Activated CD8-positive, alpha-beta memory T cell treated with anti-CD3 and anti-CD28 coated beads for 24 hours (primary cell): ENCODE measurements around the gene POLRMT.
"Not testable (repeated sequence)": the region's sequence is repeated elsewhere in the genome, so short reads cannot be mapped to it uniquely, and the experiment has no call there.

Experiments used
- DNase-seq: peaks from one replicate; pipeline ENCODE4 v3.0.0-alpha.2; 2020

The POLRMT gene

DNA sequence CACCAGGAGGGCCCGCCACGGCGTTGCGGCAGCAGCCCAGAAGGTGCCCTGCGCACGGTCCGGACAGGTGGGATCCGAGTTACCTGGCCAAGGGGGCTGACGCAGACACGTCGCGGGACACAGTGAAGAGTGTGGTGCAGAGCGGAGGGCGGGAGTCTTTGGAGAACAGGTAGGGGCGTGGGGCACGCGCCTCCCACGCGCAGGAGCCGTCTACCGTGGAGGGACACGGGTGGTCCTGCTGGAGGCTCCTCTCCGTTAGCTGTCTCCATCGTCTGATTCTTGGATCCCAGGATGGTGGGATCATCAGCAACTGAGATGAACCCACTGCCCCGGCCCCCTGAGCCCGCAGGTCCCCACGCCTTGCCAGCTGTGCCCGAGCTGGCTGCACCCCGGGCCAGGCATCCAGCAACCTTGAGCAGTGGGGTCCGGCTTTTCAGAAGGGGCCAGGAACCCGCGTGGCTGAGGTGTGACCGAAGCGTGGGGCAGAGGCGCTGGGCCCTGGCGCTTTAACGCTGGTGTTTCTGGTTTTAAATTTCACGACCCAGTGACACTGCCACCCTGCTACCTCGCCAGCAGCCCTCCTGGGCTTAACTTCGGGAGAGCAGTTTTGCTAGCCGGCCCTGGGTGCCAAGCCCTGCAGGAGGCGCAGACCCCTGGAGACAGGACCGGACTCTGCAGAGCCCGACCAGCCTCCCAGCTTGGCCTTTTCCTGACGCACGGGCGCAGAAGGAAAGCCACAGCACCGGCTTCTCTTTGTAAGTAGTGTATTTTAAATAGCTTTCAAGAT is 13.6 kb upstream of the POLRMT start:
- DNase-seq = no peak

- DNase-seq = no peak
These were observed 12.8 kb upstream of the POLRMT start for GRCh38 chr19:645912-646778.

- no peak for DNase-seq
These were observed 11.5 kb upstream of the POLRMT start for GRCh38 chr19:644789-645188.

- no peak for DNase-seq
These were observed 11.0 kb upstream of the POLRMT start for GRCh38 chr19:644363-644762.

- DNase-seq = no peak
These were observed 10.4 kb upstream of the POLRMT start for GRCh38 chr19:643736-644135.

- DNase-seq = no peak
These were observed 9.7 kb upstream of the POLRMT start for GRCh38 chr19:642767-643727.

DNA sequence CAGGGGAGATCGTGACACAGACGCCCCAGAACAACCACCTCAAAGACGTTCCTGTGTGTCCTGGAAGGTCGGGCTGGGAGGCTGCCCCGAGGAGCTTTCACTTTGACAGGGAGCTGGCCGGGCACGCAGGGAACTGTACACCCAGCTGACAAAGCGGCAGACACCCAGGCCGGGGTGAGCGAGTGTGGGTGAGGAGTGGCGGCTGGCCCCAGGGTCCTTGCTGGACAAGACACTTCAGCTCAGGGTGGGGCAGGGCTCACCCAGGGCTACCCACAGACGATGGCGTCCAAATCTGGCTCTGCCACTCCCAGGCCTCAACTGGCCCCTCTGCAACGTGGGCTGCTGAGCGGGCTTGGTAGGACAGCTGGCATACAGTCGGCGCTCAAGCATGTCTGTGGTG is 8.4 kb upstream of the POLRMT start:
- DNase-seq = no peak

GRCh38 chr19:640606-641189 is 7.4 kb upstream of the POLRMT start:
- no peak for DNase-seq

DNA sequence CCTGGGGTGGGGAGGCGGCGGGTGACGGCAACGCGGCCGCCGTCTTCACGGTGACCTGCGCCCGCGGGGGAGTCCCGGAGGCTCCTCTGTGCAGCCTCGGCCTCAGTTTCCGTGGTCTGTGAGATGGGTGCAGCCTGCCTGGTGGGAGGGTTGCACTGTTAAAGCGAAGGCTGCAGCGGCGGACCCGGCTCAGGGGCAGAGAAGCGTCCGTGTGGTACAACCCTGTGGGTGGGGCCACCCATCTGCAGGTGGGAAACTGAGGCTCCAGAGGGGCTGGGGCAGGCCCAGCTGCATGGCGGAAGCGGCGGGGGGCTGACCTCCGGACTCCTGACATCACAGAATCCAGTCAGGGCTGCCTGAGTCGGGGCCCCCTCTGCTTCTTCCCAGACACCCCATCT is 6.8 kb upstream of the POLRMT start:
- DNase-seq = no peak

DNA sequence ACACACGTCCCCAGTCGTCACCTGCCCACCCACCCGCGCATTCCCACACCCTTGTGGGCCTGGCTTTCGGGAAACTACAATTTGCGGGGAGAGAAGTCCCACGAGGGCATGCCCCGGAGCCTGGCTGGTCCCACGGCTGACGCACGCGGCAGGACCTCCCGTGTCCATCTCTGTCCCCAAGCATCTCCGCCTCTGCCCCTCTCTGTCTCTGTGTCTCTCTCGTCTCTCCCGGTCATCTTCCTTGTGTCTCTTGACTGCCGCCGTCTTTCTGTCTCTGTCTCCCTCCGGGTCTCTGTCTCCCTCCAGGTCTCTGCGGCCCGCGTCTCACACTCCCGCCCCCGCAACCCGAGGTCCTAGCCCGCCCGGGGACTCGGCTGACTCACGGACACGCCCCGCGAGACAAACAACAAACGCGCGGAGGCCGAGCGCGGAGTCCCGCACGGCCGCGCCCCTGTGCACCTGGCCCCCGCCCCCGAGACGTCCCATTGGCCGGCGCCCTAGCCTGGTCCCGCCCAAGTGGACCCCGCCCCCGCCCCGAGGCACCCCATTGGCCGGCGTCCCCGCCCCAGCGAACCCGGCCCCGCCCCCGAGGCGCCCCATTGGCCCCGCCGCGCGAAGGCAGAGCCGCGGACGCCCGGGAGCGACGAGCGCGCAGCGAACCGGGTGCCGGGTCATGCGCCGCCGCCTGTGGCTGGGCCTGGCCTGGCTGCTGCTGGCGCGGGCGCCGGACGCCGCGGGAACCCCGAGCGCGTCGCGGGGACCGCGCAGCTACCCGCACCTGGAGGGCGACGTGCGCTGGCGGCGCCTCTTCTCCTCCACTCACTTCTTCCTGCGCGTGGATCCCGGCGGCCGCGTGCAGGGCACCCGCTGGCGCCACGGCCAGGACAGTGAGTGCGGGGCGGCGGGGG is 6.2 kb upstream of the POLRMT start, which contains the start of gene FGF22:
Gene FGF22 (plus strand): TSS at position 627 of the 908 bp plus-strand sequence. CDS start 47 bp downstream, at position 674.
- peak; percentile 97 for DNase-seq

- no peak for DNase-seq
These were observed 5.5 kb upstream of the POLRMT start for GRCh38 chr19:638906-639252.

GRCh38 chr19:634975-635652 is 1.8 kb upstream of the POLRMT start:
- DNase-seq = no peak

GRCh38 chr19:633786-634639 is 676 bp upstream of the POLRMT start:
- DNase-seq = no peak

DNA sequence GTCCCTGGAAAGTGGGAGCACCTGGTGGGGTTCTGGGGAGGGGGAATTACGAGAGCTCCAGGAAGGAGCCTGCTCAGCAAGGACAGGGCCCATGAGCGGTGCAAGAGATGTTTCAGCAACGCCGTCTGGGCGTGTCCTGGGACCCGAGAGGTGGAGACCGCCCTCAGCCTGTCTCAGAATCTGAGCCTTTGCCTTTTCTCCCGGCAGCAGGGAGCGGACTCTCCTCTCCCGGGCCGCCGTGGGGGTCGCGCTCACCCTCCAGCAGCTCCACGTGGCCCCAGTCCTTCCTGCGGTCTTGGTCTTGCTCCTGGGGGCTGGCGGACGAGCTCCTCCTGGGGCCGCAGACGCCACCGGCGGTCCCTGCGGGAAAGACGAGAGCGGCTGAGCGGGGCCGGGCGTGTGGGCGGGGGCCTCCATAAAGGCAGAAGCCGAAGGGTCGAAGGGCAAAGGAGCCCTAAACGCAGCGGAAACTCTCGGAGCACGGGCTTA is 714 bp downstream of the POLRMT start:
- DNase-seq = peak; percentile 82

DNA sequence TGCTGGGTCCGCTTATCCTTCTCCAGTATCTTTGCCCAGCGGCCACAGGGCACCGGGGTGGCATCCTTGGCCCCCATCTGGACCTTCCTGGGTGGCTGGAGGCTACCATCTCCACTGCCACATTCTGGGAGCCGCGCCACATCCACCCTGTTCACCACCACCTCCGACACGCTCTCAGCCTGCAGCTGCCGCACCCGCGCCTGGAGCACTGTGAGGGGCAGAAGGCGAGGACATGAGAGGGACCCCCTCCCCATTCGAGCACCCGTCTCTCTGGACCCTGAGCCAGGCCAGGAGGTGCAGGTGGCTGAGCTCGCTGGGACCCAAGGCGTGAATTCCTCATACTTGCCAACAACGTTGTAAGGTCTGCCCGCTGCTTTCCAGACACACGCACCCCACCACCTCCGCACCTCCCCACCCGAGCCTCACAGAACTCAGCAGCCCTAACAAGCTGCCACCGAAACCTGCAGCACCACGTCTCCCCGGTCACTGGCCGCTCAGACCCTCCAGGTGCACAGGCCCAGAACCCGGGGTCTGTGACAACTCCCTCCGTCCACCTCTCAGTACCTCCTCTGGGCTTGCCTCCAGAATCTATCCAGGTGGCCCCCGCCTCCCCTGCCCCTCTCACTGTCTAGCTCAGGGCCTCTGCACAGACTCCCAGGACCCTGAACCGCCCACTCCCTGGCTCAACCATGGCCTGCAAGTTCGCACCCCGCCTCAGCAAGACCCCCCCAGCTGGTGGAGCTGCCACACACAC is 3.2 kb downstream of the POLRMT start:
- DNase-seq = no peak

GRCh38 chr19:629515-629914 is 3.8 kb downstream of the POLRMT start:
- DNase-seq = not testable (repeated sequence)

- DNase-seq = no peak
These were observed 5.2 kb downstream of the POLRMT start for GRCh38 chr19:628168-628567.

DNA sequence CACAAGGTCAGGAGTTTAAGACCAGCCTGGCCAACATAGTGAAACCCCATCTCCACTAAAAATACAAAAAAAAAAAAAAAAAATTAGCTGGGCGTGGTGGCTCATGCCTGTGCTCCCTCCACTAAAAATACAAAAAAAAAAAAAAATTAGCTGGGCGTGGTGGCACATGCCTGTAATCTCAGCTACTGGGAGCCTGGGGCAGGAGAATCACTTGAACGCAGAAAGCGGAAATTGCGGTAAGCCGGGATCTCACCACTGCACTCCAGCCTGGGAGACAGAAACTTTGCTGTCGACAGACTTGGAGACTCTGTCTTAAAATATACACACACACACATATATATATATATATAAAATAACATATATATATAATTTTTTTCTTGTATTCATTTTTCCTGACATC is 6.8 kb downstream of the POLRMT start:
- not testable (repeated sequence) for DNase-seq

DNA sequence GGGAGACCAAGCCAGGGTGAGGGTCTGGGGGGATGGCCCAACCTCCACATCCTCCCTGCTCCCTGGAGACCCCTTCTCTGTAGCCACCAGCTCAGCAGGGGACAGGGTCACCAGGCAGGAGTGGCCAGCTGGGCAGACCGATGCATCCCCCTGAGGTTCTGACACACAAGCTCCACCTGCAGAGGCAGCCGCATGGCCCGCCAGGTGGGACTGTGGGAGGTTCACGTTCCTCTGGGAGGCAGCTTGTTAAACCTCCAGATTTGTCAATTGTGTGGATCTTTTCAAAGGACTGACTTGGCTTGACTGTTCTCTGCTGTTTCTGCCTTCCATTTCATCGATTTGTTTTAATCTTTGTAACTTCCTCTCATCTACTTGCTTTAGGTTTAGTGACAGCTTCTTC is 8.1 kb downstream of the POLRMT start:
- DNase-seq = no peak
